HG03103 (cell line): ENCODE measurements around the gene PARP12.
A peak's percentile ranks its signal among the peaks of the same experiment; 100 is the strongest.

Experiments
- ATAC-seq: cut with Tn5 transposase; IDR thresholded peaks from one replicate; pipeline ENCODE4 v1.9.1; 2021; ENCODE audit warnings: low read depth; ENCODE audit not compliant: unreplicated experiment

Gene PARP12

GRCh38 chr7:140059273-140060242 is 3.2 kb downstream of the PARP12 start:
- no peak for ATAC-seq

GRCh38 chr7:140058517-140058916 is 4.2 kb downstream of the PARP12 start:
- ATAC-seq: no peak

GRCh38 chr7:140057143-140057535 is 5.6 kb downstream of the PARP12 start:
- no peak for ATAC-seq

- no peak for ATAC-seq
Measured at GRCh38 chr7:140056431-140057142, 6.2 kb downstream of the PARP12 start.

GRCh38 chr7:140055833-140056232 is 6.9 kb downstream of the PARP12 start:
- ATAC-seq: no peak

- ATAC-seq: no peak
Measured at GRCh38 chr7:140054751-140055150, 8.0 kb downstream of the PARP12 start.

- ATAC-seq: peak; percentile 76
Measured at GRCh38 chr7:140053812-140054539, 8.8 kb downstream of the PARP12 start.

- no peak for ATAC-seq
Measured at GRCh38 chr7:140051820-140052219, 10.9 kb downstream of the PARP12 start.

GRCh38 chr7:140050100-140050499 is 12.7 kb downstream of the PARP12 start:
- ATAC-seq: no peak

GRCh38 chr7:140049339-140050024 is 13.3 kb downstream of the PARP12 start:
- no peak for ATAC-seq

- no peak for ATAC-seq
Measured at GRCh38 chr7:140048989-140049338, 13.8 kb downstream of the PARP12 start.

- no peak for ATAC-seq
Measured at GRCh38 chr7:140048138-140048537, 14.6 kb downstream of the PARP12 start.

GRCh38 chr7:140047197-140047596 is 15.6 kb downstream of the PARP12 start:
- ATAC-seq: no peak

- no peak for ATAC-seq
Measured at GRCh38 chr7:140045697-140046096, 17.1 kb downstream of the PARP12 start.

GRCh38 chr7:140044251-140044650 is 18.5 kb downstream of the PARP12 start:
- ATAC-seq: no peak

- no peak for ATAC-seq
Measured at GRCh38 chr7:140042386-140042670, 20.4 kb downstream of the PARP12 start.

GRCh38 chr7:140041659-140042385 is 20.9 kb downstream of the PARP12 start:
- ATAC-seq: no peak

GRCh38 chr7:140039896-140040295 is 22.9 kb downstream of the PARP12 start:
- no peak for ATAC-seq

GRCh38 chr7:140039066-140039465 is 23.7 kb downstream of the PARP12 start:
- ATAC-seq: no peak
